Gastrocnemius medialis (tissue), 4 donors: ENCODE measurements around the gene TMEM91. TPM values are rescaled to one million over a fixed set of nuclear protein-coding genes. Genes with fewer than 3 reads are reported as not detected.
A peak's percentile ranks its signal among the peaks of the same experiment; 100 is the strongest.

Experiments used
- ATAC-seq, 2 donors: fragments of 150-250 bp; one replicate each; pipeline ENCODE4 v1.9.1; 2016
- DNase-seq, 2 donors: peaks; one replicate each; pipeline ENCODE4 v3.0.0-alpha.2; 2019
- H3K27ac ChIP-seq, 4 donors: fragments of 200-600 bp; sonication (generic); 1 replicate in 1 of 4; 2 replicates in 3 of 4; pipeline ENCODE4 v1.5.1; 2016 to 2018; ENCODE audit warnings: mild to moderate bottlenecking in 2 of 4, moderate library complexity in 1 of 4
- H3K27me3 ChIP-seq, 3 donors: fragments of 200-600 bp; sonication (generic) in 2 of 3; 1 replicate in 1 of 3; 2 replicates in 2 of 3; pipeline versions ENCODE4 v1.5.1 to v1.6.0; 2016 to 2019; ENCODE audit warnings: mild to moderate bottlenecking in 1 of 3, moderate library complexity in 1 of 3
- H3K36me3 ChIP-seq, 2 donors: fragments of 200-600 bp; sonication (generic) in 1 of 2; one replicate each; pipeline ENCODE4 v1.5.1; 2017 to 2018
- H3K4me1 ChIP-seq, 2 donors: fragments of 200-600 bp; sonication (generic) in 1 of 2; one replicate each; pipeline ENCODE4 v1.5.1; 2016 to 2017; ENCODE audit warnings: mild to moderate bottlenecking in 2 of 2
- H3K4me3 ChIP-seq, 4 donors: fragments of 200-600 bp; sonication (generic) in 3 of 4; 1 replicate in 1 of 4; 2 replicates in 3 of 4; pipeline ENCODE4 v1.5.1; 2016 to 2019; ENCODE audit warnings: mild to moderate bottlenecking in 2 of 4
- H3K9me3 ChIP-seq, 3 donors: fragments of 200-600 bp; sonication (generic) in 2 of 3; 1 replicate in 1 of 3; 2 replicates in 2 of 3; pipeline ENCODE4 v1.5.1; 2016 to 2019
- CTCF ChIP-seq, 5 experiments: fragments of 450-650 bp in 3 of 5; fragments of 200-600 bp in 2 of 5; sonication (generic) in 2 of 5; IDR thresholded peaks in 4 of 5; conservative IDR thresholded peaks in 1 of 5; 1 replicate in 4 of 5; 2 replicates in 1 of 5; pipeline ENCODE4 v1.5.1; 2016 to 2019; ENCODE audit warnings: antibody characterized with exemption in 5 of 5, mild to moderate bottlenecking in 3 of 5, moderate library complexity in 3 of 5
- POLR2A ChIP-seq, 2 donors: fragments of 450-650 bp; IDR thresholded peaks; one replicate each; pipeline ENCODE4 v1.6.1; 2017; ENCODE audit warnings: antibody characterized with exemption in 2 of 2, mild to moderate bottlenecking in 2 of 2, moderate library complexity in 2 of 2
- in situ Hi-C, 4 donors: fragments of 200-750 bp; cut with MboI; loops; one replicate each; pipeline versions ENCODE4 v1.15.0 to v1.8.0; 2017; ENCODE audit warnings: low sequenced_read_pairs in 4 of 4
- intact Hi-C: fragments of 100-400 bp; cut with DNase I; formaldehyde crosslinking; loops from one replicate; pipeline ENCODE4 v1.15.1; 2023; ENCODE audit warnings: low total_unique reads
- total RNA-seq, 4 donors: library from RNA; depleted of rRNA; stranded (reverse); fragments of >200 nt; gene quantifications; one replicate each; pipeline versions ENCODE4 v1.1.0 to v1.2.3, GENCODE V29; 2016

TMEM91 gene
- total RNA-seq, 4 donors from 2014 or later: 1.6 to 13.6 (median 4.7) TPM

- Histone ChIP-seq H3K9me3 (no peaks in the 10 kb centered on the region), H3K36me3 (peaks cover 0 to 49% of the 10 kb centered on the region in 2 donors), H3K27me3 (no peaks in the 10 kb centered on the region), H3K4me1 (peaks cover 30 to 41% of the 10 kb centered on the region in 2 donors), H3K27ac (peak overlapping the region in 2 of 4 donors; percentile 81 to 83), H3K4me3 (no peak overlapping the region)
- DNase-seq: no peak
- ATAC-seq: no peak
- in situ Hi-C loops (no loop called here), intact Hi-C loops (no loop called here)
- TF ChIP-seq CTCF (IDR thresholded peaks at IDR 0.05 in 4 of 5, conservative IDR thresholded peaks at IDR 0.05 in 1 of 5) (no peak), POLR2A (IDR thresholded peaks at IDR 0.05) (no peak)
Observed at GRCh38 chr19:41416194-41416674, 39.9 kb downstream of the TMEM91 start.

- ATAC-seq (no peak), DNase-seq (no peak)
- in situ Hi-C loops: no loop called here
- H3K4me1 ChIP-seq: peaks cover under 1 to 2% of the 10 kb centered on the region in 2 donors
- intact Hi-C loops: no loop called here
- peaks cover 0 to 80% of the 10 kb centered on the region in 2 donors for H3K36me3 ChIP-seq
- TF ChIP-seq POLR2A (IDR thresholded peaks at IDR 0.05) (no peak), CTCF (IDR thresholded peaks at IDR 0.05 in 4 of 5, conservative IDR thresholded peaks at IDR 0.05 in 1 of 5) (no peak)
- no peaks in the 10 kb centered on the region for H3K9me3 ChIP-seq
- H3K27ac ChIP-seq: no peak overlapping the region
- H3K27me3 ChIP-seq: no peaks in the 10 kb centered on the region
- H3K4me3 ChIP-seq: no peak overlapping the region
Observed at GRCh38 chr19:41420101-41420880, 44.0 kb downstream of the TMEM91 start.

GRCh38 chr19:41421314-41421713 lies 45.0 kb downstream of the TMEM91 start:
- TF ChIP-seq POLR2A (IDR thresholded peaks at IDR 0.05) (no peak), CTCF (IDR thresholded peaks at IDR 0.05 in 4 of 5, conservative IDR thresholded peaks at IDR 0.05 in 1 of 5) (no peak)
- intact Hi-C loops (no loop called here), in situ Hi-C loops (no loop called here)
- Histone ChIP-seq H3K4me3 (no peak overlapping the region), H3K36me3 (peaks cover 0 to 89% of the 10 kb centered on the region in 2 donors), H3K27ac (no peak overlapping the region), H3K4me1 (peaks cover 0 to 4% of the 10 kb centered on the region in 2 donors), H3K27me3 (no peaks in the 10 kb centered on the region), H3K9me3 (no peaks in the 10 kb centered on the region)
- DNase-seq (no peak), ATAC-seq (no peak)

GRCh38 chr19:41421973-41422372 lies 45.6 kb downstream of the TMEM91 start:
- H3K36me3 ChIP-seq: peaks cover 0 to 85% of the 10 kb centered on the region in 2 donors

More at GRCh38 chr19:41421973-41422372, 45.6 kb downstream of the TMEM91 start:
- H3K4me3 ChIP-seq: no peak overlapping the region
- ATAC-seq: no peak
- peaks cover 2 to 6% of the 10 kb centered on the region in 2 donors for H3K4me1 ChIP-seq
- no peak for DNase-seq
- in situ Hi-C loops (no loop called here), intact Hi-C loops (no loop called here)
- no peaks in the 10 kb centered on the region for H3K27me3 ChIP-seq
- H3K9me3 ChIP-seq: no peaks in the 10 kb centered on the region
- TF ChIP-seq POLR2A (IDR thresholded peaks at IDR 0.05) (no peak), CTCF (IDR thresholded peaks at IDR 0.05 in 4 of 5, conservative IDR thresholded peaks at IDR 0.05 in 1 of 5) (no peak)
- H3K27ac ChIP-seq: no peak overlapping the region
